ENCODE data around the gene SRD5A1.
A peak's percentile ranks its signal among the peaks of the same experiment; 100 is the strongest.

The SRD5A1 gene

GRCh38 chr5:6721442-6721841 lies 88.2 kb downstream of the SRD5A1 start:
- no peak overlapping the region for H3K4me3 ChIP-seq (ENCODE audit: low read depth, low read length)
- no peak for TF ChIP-seq CTCF (IDR thresholded peaks at IDR 0.05; ENCODE audit: borderline replicate concordance, insufficient read depth, low read depth, low read length)

GRCh38 chr5:6722015-6722414 lies 88.8 kb downstream of the SRD5A1 start:
- TF ChIP-seq CTCF (IDR thresholded peaks at IDR 0.05; ENCODE audit: borderline replicate concordance, insufficient read depth, low read depth, low read length): no peak
- peak overlapping the region; percentile 22 for H3K4me3 ChIP-seq (ENCODE audit: low read depth, low read length)

GRCh38 chr5:6723122-6723815 lies 90.0 kb downstream of the SRD5A1 start:
- H3K4me3 ChIP-seq (ENCODE audit: low read depth, low read length): no peak overlapping the region
- no peak for TF ChIP-seq CTCF (IDR thresholded peaks at IDR 0.05; ENCODE audit: borderline replicate concordance, insufficient read depth, low read depth, low read length)

GRCh38 chr5:6723816-6724300 lies 90.6 kb downstream of the SRD5A1 start:
- no peak for TF ChIP-seq CTCF (IDR thresholded peaks at IDR 0.05; ENCODE audit: borderline replicate concordance, insufficient read depth, low read depth, low read length)
- H3K4me3 ChIP-seq (ENCODE audit: low read depth, low read length): no peak overlapping the region
